Kidney epithelial cell (primary cell): Measurements from ENCODE around the gene FTH1. TPM values are rescaled to one million over a fixed set of nuclear protein-coding genes. Genes with fewer than 3 reads are reported as not detected.

Source experiments
- DNase-seq: peaks from one replicate; pipeline ENCODE4 v3.0.0-alpha.2; 2010; ENCODE audit warnings: low read depth
- H3K27me3 ChIP-seq: 2 replicates; pipeline ENCODE4 v1.6.0; 2011; ENCODE audit warnings: low read length; ENCODE audit not compliant: control insufficient read depth, insufficient read depth
- H3K36me3 ChIP-seq: 2 replicates; pipeline ENCODE4 v1.5.1; 2011; ENCODE audit warnings: low read length; ENCODE audit not compliant: control insufficient read depth, insufficient read depth
- H3K4me3 ChIP-seq: 2 replicates; pipeline ENCODE4 v1.5.1; 2011; ENCODE audit warnings: low read depth, mild to moderate bottlenecking, control low read depth, low read length
- total RNA-seq: library from RNA; depleted of rRNA; stranded (reverse); fragments of >200 nt; gene quantifications from 2 replicates; pipeline ENCODE4 v1.2.3, GENCODE V29; 2015
- TF ChIP-seq, protein P1 (sequence below): IDR thresholded peaks from 2 replicates; pipeline ENCODE4 v1.5.1; 2011; ENCODE audit warnings: mild to moderate bottlenecking, moderate library complexity, low read length, control low read depth, inconsistent platforms; ENCODE audit not compliant: insufficient read depth, poor library complexity, severe bottlenecking

Gene FTH1
- total RNA-seq, 1 donor from 2014 or later = 2,225 TPM

DNA sequence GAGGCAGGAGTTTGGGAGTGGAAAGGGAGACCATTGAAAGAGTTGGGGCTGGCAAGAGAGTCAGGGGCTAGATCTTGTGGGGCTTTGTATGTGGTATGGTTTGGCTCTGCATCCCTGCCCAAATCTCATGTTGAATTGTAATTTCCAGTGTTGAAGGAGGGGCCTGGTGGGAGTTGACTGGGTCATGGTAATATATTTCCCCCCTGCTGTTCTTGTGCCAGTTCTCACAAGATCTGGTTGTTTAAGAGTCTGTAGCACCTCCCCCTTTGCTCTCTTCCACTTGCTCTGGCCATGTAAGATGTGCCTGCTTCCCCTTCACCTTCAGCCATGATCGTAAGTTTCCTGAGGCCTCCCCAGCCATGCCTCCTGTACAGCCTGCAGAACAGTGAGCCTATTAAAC is 39.9 kb downstream of the FTH1 start:
- Histone ChIP-seq H3K27me3 (no peaks in the 10 kb centered on the region), H3K36me3 (no peaks in the 10 kb centered on the region), H3K4me3 (no peak overlapping the region)
- DNase-seq = no peak
- TF ChIP-seq, protein P1, sequence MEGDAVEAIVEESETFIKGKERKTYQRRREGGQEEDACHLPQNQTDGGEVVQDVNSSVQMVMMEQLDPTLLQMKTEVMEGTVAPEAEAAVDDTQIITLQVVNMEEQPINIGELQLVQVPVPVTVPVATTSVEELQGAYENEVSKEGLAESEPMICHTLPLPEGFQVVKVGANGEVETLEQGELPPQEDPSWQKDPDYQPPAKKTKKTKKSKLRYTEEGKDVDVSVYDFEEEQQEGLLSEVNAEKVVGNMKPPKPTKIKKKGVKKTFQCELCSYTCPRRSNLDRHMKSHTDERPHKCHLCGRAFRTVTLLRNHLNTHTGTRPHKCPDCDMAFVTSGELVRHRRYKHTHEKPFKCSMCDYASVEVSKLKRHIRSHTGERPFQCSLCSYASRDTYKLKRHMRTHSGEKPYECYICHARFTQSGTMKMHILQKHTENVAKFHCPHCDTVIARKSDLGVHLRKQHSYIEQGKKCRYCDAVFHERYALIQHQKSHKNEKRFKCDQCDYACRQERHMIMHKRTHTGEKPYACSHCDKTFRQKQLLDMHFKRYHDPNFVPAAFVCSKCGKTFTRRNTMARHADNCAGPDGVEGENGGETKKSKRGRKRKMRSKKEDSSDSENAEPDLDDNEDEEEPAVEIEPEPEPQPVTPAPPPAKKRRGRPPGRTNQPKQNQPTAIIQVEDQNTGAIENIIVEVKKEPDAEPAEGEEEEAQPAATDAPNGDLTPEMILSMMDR = no peak

DNA sequence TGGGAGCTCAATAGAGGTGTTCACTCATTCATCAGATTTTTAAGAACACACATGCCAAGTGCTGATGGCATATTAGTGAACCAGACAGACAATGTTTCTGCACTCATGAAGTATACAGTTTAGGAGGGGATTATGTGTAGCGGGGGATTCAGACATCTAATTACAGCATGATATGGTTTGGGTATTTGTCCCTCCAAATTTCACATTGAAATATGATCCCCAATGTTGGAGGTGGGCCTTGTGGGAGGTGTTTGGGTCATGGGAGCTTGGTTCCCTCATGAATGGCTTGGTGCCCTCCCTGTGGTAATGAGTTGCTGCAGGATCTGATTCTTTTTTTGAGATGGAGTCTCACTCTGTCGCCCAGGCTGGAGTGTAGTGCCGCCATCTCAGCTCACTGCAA is 41.2 kb downstream of the FTH1 start:
- DNase-seq = no peak
- H3K4me3 ChIP-seq = no peak overlapping the region
- TF ChIP-seq, protein P1 = no peak
- no peaks in the 10 kb centered on the region for H3K27me3 ChIP-seq
- no peaks in the 10 kb centered on the region for H3K36me3 ChIP-seq

DNA sequence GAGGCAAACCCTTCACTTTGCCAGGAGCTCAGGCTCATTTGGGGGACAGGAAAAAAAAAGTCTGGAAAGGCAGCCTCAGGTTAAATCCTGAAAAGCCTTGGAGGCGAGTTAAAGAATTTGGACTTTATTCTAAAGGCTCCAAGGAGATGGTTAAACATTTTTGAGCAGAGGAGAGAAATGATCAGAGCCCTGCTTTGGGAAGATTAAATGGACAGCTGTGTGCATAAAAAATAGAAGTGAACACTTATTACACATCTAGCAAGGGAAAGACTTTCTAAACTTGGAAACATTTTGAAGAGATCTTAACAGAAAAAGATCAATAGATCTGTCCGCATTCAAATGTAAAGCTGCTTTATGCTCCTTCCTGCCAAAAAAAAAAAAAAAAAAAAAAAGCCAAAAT is 41.7 kb downstream of the FTH1 start:
- Histone ChIP-seq H3K4me3 (no peak overlapping the region), H3K27me3 (no peaks in the 10 kb centered on the region), H3K36me3 (no peaks in the 10 kb centered on the region)
- no peak for DNase-seq
- TF ChIP-seq, protein P1 = no peak

DNA sequence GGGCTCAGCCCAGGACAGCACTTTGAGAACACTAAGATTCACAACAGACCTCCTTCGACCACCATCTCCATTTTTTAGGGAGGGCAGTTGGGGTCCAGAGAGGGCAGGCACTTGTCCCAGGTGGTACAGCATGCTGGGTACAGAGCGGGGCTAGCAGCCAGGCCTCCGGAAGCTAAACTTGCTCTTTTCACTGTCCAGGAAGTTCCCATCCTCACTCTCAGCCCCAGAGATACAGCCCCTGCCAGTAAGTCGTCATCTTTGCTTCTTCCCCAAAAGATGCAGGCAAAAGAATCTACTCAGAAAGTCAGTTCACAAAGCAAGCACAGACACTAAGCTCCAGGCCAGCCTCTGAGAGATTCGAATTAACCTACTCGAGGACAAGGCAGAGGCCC is 43.4 kb downstream of the FTH1 start:
- peaks cover 10% of the 10 kb centered on the region for H3K27me3 ChIP-seq
- DNase-seq = no peak
- no peaks in the 10 kb centered on the region for H3K36me3 ChIP-seq
- TF ChIP-seq, protein P1 = no peak
- H3K4me3 ChIP-seq = no peak overlapping the region

DNA sequence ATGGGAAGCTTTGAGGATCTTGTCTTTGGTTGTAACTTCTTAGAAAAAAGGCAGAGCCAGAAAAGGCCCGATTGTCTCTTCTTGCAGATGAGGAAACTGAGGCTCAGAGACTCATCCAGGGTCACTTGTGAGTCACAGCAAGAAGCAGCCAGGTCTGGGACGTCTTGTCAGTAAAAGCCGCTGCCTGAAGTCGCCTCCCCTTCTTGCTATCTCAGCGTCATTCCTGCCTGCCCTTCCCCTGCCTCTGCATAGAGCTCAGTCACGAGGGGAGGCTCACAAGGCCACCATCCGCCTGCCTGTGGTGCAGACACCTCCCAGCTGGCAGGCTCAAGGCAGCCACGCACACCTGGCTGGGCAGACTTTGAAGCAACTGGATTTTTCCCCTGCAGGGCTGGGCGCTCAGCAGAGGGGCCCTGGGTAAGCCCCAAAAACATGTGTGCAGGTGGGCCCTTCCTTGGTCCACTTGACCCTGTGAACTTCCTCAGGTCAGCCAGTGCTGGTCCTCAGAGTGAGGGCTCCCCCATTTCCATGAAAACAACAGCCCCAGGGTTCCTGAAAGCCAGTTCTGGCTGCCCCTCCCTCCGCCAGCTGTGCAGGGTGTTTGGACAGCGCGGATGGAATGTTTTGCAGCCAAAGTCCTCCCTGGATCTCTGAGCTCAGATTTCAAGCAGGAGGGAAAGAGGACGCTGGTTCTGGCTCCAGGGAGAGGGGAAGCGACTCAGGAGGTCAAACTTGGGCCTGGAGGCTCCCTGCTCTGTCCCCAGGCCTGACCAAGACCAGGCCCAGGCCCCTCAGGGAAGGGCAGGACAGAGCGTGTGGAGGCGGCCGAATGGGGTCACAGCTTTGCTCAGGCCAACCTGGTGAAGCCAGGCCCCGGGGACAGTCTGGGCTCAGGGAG is 44.0 kb downstream of the FTH1 start:
- TF ChIP-seq, protein P1 = no peak
- no peaks in the 10 kb centered on the region for H3K36me3 ChIP-seq
- H3K27me3 ChIP-seq = peaks cover 16% of the 10 kb centered on the region
- DNase-seq = no peak
- no peak overlapping the region for H3K4me3 ChIP-seq

DNA sequence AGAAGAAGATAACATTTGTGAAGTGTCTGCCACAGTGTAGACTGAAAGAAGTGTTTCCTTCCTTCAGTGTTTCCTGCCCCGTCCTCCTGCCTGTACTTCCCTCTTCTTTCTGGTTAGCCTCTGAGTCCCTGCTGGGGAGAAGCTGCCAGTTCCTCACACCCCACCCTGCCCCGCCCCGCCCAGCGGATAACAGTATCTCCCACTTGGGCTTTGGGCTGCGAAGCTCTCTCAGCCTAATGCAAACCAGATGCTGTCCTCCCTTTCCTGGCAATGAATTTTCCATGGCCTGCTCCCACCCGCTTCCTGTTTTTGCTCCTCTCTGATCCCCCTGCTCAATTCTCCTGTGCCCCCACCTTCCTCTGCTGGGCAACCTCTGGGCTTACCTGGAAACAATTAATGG is 44.9 kb downstream of the FTH1 start:
- TF ChIP-seq, protein P1 = no peak
- DNase-seq = no peak
- H3K27me3 ChIP-seq = peaks cover 25% of the 10 kb centered on the region
- no peak overlapping the region for H3K4me3 ChIP-seq
- no peaks in the 10 kb centered on the region for H3K36me3 ChIP-seq
